Endothelial cell of hepatic sinusoid (primary cell): ENCODE measurements around the gene CBY2.
"Not testable (repeated sequence)": the region's sequence is repeated elsewhere in the genome, so short reads cannot be mapped to it uniquely, and the experiment has no call there.

Experiments used
- in situ Hi-C: cut with HindIII; loops from 2 replicates; pipeline ENCODE4 v1.10.0; 2017; ENCODE audit warnings: low sequenced_read_pairs

CBY2 gene

DNA sequence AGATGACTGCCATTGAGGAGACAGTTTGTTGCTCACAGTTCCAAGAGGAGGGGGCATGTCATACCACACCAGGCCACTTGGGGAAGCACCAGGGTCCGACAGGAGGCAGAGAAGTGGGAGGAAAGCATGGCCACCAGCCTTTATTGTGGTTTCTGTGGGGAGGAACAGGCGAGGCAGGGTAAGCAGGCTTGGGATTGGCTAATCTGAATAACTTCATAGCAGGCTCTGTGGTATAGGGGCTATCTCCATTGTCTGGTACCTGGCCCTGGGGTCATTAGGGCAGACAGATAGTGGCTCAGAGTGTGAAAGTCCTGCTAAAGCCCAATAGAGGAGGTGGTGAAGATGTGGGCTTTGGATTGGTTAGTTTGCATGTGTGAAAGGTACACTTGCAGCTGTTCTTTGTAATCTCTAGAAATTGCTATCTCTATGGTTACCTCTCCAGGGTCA lies 35.5 kb downstream of the CBY2 start:
- in situ Hi-C loops = no loop called here

DNA sequence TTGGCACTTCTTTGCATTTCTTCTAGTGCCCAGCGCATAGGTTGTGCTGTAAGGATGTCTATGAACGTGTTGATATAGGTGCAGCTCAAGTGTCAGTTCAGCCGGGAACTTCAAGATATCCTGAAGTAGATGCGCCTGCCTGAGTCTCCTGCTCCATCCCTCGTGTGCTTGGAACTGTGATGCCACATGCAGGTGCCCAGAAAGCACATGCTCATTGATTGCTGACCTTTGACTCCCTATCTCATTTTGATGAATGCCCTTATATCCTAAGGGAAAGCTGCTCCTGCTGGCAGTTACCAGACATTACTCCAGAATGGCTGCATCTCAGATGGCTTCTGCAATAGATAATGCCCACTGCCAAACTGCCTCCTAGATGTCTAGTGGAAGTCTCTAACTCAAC lies 40.9 kb downstream of the CBY2 start:
- in situ Hi-C loops = no loop called here

DNA sequence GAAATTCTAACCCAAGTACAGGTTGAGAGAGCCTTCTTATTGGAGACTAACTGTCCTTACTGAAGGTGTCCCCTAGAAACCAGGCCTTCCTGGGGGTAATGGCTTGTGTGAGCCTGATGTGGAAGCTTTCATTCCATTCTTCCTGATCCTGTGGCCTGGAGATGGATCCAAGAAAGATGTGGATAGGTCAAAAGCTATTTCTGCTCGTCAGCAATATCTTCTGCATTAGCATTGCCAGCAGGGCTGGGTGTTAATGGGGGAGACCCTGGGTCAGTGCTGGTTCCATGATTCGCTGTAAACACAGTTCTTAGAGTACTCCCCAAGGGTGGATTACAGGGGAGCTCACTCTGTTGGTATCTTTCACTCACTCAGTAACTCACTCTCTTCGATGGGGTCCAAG lies 42.9 kb downstream of the CBY2 start:
- in situ Hi-C loops = no loop called here

DNA sequence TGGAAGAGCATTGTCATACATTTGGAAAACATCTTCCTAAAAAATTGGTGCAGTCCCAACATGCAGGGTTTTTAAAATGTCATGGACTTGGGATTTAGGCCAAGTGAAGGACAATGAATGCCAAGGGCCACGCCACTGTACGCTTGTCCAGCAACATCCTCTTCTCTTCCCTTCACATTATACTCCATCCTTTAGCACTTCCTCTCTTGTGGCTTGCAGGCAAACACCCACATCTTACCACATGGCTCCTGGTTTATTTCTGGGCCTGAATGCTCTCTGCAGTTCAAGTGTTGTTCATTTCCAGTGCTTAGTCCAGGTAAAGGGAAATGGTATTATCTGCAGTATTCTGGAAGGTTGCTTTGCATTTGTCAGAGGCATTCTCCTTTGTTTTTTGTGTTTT lies 45.0 kb downstream of the CBY2 start:
- in situ Hi-C loops = no loop called here

DNA sequence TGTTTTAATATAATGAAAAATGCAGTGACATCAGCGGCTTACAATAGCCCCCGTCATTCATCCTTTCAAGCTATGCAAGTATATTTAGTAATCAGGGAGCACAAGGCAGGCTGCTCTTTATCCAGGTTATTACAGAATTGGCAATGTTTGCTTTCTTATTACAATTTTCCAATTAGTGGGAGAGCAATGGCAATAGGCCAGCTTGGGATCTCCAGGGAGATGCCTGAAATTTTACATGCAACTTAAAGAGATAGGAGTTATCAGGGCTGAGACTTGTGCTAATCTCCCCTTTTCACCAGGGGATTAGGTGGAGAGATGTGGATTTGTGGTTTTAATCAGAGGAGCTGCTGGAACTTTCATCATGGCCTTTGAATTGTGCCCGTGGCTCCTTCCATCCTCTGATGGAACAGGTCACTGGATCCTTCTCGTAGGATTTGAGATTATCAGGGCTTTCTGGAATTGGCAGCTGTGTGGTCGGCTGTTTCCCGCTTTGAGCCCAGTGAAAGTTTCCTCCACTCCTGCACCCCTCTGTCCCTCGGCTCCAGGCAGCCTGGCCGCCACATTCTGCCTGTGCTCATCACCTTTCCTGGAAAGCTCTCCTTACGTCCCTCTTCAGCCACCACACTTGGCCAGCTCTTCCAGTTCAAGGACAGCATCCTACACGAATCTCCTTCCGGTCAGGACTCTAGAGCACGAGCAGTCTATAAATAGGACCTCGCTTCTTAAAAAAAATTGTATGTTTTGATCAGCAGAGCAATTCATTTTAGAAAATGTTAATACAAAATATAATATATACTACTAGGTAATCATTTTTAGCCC lies 47.0 kb downstream of the CBY2 start:
- in situ Hi-C loops = no loop called here

DNA sequence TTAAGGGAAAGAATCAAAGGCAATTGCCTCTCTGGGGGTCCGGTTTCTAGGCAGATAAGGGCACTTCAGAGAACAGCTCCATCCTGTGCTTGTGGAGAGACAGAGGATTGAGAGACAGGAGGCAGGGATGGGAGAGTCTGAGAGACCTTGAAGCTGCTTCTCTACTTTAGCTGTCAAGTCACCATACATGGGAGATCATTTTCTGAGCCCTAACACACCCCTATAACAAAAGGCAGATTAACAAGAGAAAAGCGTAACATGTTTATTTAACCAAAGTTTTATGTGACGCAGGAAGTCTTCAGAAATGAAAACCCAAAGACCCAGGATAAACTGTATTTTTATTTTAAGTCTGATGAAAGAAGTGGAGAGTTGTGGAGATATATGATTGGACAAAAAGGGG lies 48.4 kb downstream of the CBY2 start:
- in situ Hi-C loops = no loop called here

DNA sequence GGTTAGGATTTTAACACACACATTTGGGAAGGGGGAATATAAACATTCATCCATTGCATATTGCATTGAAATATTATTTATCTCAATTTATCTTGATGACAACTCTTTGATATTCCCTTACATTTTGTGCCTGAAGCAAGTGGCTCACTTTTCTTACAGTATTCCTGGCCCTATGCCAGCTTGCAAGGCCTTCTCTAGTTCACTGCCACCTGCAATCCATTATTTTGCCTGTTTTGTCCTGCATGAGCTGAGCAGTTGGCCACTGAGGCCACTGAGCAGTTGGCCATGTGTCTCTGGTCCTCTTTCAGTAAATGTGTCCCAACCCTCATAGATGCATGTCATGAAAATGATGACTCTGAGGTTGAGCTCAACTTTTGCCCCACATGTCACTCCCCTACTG lies 49.8 kb downstream of the CBY2 start:
- in situ Hi-C loops = no loop called here

DNA sequence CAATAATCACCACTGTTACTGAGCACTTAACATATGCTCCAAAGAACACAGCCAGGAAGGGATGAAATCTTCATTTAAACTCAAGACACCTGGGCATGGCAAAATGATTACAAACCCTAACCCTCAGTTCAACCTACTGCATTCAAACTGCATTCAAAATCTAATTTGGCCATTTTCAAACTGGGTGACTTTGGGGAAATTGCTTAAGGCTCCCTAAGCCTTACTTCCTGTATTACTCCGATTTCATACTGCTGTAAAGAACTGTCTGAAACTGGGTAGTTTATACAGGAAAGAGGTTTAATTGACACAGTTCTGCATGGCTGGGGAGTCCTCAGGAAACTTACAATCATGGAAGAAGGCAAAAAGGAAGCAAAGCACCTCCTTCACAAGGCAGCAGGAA lies 50.4 kb downstream of the CBY2 start:
- in situ Hi-C loops = no loop called here

DNA sequence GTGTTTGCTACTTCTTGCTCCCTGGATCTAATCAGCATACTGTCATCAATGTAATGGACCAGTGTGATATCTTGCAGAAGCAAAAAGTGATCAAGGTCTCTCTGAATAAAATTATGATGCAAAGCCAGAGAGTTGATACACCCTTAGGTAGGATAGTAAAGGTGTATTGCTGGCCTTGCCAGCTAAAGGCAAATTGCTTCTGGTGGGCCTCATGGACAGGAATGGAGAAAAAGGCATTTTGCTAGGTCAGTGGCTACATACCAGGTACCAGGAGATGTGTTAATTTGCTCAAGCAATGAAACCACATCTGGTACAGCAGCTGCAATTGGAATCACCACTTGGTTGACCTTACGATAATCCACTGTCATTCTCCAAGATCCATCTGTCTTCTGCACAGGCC lies 54.4 kb downstream of the CBY2 start:
- in situ Hi-C loops = not testable (repeated sequence)

DNA sequence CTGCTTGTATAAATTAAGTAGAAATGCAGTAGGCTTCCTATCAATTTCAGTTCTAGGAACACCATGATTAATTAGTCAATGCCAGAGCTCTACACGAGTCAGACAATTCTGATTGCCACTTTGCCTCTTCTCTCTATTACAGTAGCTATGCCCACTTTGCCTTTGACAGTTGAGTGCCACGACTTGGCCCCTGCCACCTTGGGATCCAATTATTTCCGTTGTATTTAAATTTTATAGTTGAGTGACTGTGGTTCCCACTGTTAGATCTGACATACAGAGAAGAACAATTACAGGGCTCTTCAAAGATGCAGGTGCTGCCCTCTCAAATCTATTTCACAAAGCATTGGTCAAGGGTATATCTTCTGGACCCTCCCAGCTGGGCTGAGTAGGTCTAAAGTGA lies 55.5 kb downstream of the CBY2 start:
- in situ Hi-C loops = not testable (repeated sequence)

DNA sequence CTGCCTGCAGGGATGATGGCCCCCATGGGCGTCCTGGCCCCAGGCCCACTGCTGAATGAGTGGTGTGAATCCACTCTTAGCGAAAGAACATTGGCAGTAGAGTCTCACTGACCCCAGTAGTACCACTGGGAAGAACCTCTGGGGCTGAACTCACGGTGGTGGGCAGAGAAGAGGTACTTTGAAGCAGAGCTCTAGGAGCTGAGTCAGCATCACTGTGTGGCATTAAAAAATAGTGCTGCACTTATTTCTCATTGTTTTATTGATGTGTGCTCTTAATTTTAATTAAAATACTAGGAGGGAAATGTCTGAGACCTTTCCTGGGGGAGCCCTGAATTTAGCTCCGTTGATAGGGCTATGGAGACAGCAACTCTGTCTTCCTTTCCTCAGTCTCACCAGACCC lies 61.3 kb downstream of the CBY2 start:
- in situ Hi-C loops = no loop called here
